ENCODE results near the gene C22orf39.
A peak's percentile ranks its signal among the peaks of the same experiment; 100 is the strongest.

Gene C22orf39

GRCh38 chr22:19447330-19448075, at the start of gene C22orf39:
TSS of gene C22orf39 (minus strand) at chr22:19447711. CDS start at chr22:19447688, 23 bp downstream.
- peak; percentile 91 for FAIRE-seq

GRCh38 chr22:19497245-19497644, 49.7 kb upstream of the C22orf39 start:
- FAIRE-seq, result no peak

- no peak for FAIRE-seq
These were observed 48.8 kb upstream of the C22orf39 start for GRCh38 chr22:19496324-19496630.

GRCh38 chr22:19495562-19496323, 48.2 kb upstream of the C22orf39 start:
- FAIRE-seq, result no peak

GRCh38 chr22:19494676-19495173, 47.2 kb upstream of the C22orf39 start:
- FAIRE-seq, result no peak

- no peak for FAIRE-seq
These were observed 46.6 kb upstream of the C22orf39 start for GRCh38 chr22:19494001-19494560.

- no peak for FAIRE-seq
These were observed 45.1 kb upstream of the C22orf39 start for GRCh38 chr22:19492504-19493174.

GRCh38 chr22:19490628-19491230, 43.2 kb upstream of the C22orf39 start:
- FAIRE-seq, result no peak

- FAIRE-seq, result no peak
These were observed 41.7 kb upstream of the C22orf39 start for GRCh38 chr22:19488884-19489843.

- FAIRE-seq, result no peak
These were observed 40.8 kb upstream of the C22orf39 start for GRCh38 chr22:19488285-19488684.

GRCh38 chr22:19483481-19484244, 36.2 kb upstream of the C22orf39 start:
- FAIRE-seq, result no peak

- no peak for FAIRE-seq
These were observed 34.8 kb upstream of the C22orf39 start for GRCh38 chr22:19482297-19482696.

- no peak for FAIRE-seq
These were observed 33.3 kb upstream of the C22orf39 start for GRCh38 chr22:19480789-19481188.

GRCh38 chr22:19480173-19480568, 32.7 kb upstream of the C22orf39 start:
- no peak for FAIRE-seq

- FAIRE-seq, result peak; percentile 98
These were observed 32.1 kb upstream of the C22orf39 start, which contains the start of gene CDC45 for GRCh38 chr22:19479355-19480172. TSS of gene CDC45 (plus strand) at chr22:19479920. CDS start at chr22:19479969, 49 bp downstream.

- no peak for FAIRE-seq
These were observed 31.4 kb upstream of the C22orf39 start, which contains the start of gene UFD1 for GRCh38 chr22:19478901-19479354. TSS of gene UFD1 (minus strand) at chr22:19479193. CDS start at chr22:19479085, 108 bp downstream.

GRCh38 chr22:19478045-19478900, 30.8 kb upstream of the C22orf39 start:
- no peak for FAIRE-seq

GRCh38 chr22:19477321-19478044, 30.0 kb upstream of the C22orf39 start:
- no peak for FAIRE-seq

All from G401.6 (cell line).